HG02938 (cell line): ENCODE measurements around the gene DLG2.
"Not testable (repeated sequence)": the region's sequence is repeated elsewhere in the genome, so short reads cannot be mapped to it uniquely, and the experiment has no call there.

Source experiments
- ATAC-seq: cut with Tn5 transposase; IDR thresholded peaks from one replicate; pipeline ENCODE4 v1.9.1; 2021; ENCODE audit warnings: mild to moderate bottlenecking, moderate library complexity; ENCODE audit not compliant: unreplicated experiment

DLG2 gene

GRCh38 chr11:85045716-85046115 is 581.4 kb downstream of the DLG2 start:
- ATAC-seq, result no peak

GRCh38 chr11:85044911-85045310 is 582.2 kb downstream of the DLG2 start:
- no peak for ATAC-seq

DNA sequence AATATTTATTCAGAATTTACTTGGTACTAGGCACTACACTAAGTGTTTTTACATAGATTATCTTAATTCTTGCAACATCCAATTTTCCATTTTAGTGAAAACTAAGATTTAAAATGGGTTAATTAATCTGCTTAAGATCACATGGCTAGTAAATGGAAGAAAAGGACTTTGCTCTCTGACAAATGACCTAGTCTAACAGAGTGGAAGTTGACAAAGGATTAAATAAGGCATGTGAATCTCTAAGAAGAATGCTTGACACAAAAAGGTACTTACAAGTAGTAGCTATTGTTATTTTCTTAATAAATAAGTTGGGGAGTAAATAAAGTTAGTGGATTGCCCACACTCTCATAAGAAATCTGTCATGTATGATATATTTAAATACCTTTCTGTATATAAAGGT is 584.8 kb downstream of the DLG2 start:
- no peak for ATAC-seq

DNA sequence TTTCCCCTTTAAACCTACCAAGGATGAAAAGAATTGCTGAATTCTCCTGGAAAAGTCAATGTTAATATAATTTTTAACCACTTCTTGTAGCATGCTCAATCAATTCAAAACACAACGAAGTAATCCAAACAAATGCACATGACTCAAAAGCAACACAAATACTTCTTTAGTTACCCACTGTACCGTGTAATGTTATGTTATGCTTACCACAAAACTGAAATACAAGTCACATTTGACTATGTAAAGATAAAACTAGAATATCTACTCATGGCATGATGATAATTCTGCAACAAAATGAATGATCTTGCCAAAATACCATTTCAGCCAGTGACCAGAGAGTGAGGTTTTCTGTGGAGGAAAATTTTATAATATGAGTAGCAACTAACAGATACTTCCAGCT is 587.0 kb downstream of the DLG2 start:
- no peak for ATAC-seq

- ATAC-seq, result no peak
Measured at GRCh38 chr11:85029964-85030363, 597.2 kb downstream of the DLG2 start.

GRCh38 chr11:85028329-85029101 is 598.6 kb downstream of the DLG2 start:
- ATAC-seq, result no peak

- ATAC-seq, result no peak
Measured at GRCh38 chr11:85027346-85027745, 599.8 kb downstream of the DLG2 start.

- no peak for ATAC-seq
Measured at GRCh38 chr11:85021058-85021457, 606.1 kb downstream of the DLG2 start.

DNA sequence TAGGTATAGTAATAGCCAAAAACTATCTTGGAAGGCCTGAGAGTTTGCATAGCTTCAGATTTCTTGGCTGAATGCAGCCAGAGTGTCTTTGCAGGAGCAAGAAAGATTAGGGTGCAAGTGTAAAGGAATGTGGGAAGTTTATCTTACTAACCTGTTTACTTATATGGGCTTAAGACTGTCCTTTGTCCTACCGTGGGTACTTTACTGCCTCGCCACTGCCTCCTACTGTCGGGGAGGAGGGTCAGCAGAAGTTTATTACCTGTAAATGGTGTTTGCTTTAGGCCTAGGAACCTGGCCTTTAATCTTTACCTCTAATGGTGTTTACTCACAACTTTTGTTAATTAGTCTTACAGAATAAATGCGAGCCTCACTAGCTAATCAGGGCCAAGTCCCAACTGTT is 633.8 kb downstream of the DLG2 start:
- ATAC-seq, result no peak

DNA sequence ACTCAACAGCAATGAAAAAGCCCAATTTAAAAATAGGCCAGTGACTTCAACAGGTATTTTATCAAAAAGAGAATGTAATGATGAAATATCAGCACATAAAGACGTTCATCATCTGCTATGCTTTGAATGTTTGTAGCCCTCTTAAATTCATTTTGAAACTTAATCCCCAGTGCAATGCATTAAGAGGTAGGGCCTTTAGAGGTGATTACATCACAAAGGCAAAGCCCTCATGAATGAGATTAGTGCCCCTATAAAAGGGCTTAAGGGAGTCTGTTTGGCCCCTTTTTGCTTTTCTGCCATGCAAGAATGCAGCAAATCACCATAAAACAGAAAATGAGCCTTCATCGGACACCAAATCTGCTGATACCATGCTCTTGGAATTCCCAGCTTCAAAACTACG is 637.0 kb downstream of the DLG2 start:
- ATAC-seq, result no peak

GRCh38 chr11:84987686-84988187 is 639.4 kb downstream of the DLG2 start:
- ATAC-seq, result not testable (repeated sequence)

GRCh38 chr11:84981301-84981700 is 645.8 kb downstream of the DLG2 start:
- no peak for ATAC-seq

DNA sequence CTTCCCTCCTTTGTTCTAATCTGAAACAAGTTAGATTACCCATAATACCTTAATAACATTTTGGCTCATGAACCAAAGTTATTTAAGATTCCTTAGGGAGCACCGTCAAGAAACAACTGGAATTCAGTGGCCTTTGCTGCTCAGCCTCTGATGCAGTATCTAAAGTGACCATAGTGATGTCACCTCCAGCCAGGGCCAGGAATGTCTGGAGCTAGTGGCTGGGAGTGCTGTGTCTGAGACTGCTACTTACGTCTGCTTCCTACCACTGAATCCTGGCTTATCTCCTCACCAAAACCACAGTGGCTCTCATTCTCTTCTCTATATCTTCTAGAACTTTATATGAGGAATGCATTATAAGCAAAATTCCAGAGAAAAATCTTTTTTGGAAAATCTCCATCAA is 658.0 kb downstream of the DLG2 start:
- ATAC-seq, result no peak

DNA sequence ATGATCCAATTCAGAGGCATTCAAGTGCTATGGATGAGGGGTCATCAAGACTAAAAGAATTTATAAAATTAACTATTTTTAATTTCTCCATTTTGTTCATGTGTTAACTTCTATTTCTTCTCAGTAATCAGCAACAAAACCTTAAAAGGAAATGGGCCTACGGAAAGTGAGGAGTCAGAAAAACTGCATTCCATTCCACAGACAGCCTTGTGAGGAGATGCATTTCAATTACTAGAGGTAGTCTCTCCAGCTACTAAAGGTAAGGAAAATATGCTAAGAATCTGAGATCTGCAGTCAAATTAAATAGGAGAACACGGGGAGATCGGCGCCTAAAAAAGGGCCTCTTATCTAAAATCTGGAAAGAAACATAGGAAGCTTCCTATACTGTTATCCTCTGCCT is 661.7 kb downstream of the DLG2 start:
- no peak for ATAC-seq

DNA sequence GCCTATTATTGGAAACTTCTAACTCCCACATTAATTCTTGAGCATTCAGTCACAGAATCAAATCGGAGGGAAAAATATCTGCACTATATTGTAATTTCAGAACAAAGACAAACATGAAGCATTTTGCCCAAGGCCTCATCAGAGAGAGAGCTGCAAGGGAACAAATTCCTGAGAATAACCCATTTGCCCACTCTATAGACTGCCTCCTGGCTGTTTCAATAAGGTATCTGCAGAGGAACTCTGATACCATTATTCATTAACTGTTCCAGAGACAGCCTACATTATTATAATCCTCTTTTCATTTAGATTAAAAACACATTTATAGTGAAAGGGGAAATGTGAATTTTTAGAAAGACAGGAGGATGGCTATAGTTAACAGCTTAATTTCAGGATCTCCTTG is 663.9 kb downstream of the DLG2 start:
- ATAC-seq, result no peak

GRCh38 chr11:84962018-84962417 is 665.1 kb downstream of the DLG2 start:
- no peak for ATAC-seq

DNA sequence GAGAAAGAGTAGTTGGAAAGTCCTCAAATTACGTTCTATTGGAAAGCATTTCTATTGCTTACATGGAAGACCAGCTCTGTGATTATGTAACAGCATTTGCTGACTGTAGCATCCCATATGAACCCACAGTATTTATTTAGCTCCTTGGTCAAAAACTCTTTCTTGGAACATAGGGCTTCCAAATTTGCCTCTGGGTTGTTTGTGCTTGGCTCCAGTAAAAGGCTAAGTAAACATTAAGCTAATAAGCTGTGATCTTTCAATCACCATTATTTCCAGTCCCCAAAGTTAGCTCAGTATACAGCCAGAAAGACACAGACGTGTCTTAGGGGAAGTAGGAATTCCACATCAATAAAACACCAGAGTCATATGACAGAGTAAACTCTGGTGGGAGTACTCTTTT is 668.8 kb downstream of the DLG2 start:
- no peak for ATAC-seq

GRCh38 chr11:84950569-84951270 is 676.4 kb downstream of the DLG2 start:
- no peak for ATAC-seq

DNA sequence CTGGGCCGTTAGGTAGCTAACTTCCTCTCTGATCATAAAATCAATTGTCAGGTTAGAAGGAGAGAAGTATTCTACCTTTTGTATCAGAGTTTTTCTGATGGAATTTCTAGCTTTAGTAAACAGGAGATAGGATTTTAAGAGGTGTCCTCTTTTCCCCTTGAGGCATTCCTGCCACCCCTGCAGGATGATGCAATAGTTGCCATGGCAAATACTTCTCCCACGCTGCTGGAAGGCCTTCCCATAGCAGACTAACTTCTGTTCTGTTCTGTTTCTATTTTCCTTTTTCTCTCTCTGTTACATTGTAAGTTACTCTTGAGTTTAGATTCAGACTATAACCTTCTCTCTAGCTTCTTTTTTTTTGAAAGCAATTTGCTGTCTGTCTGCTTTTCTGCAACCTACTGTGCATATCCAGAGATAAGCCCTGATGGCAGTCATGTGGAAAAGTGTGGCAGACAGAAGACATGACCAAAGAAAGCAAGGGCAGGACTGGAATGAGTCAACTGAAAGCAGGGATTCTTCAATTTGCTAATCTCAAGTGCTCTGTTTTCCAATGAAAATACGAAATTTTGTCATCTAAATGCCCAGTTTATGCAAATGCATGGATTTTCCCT is 679.1 kb downstream of the DLG2 start:
- no peak for ATAC-seq

DNA sequence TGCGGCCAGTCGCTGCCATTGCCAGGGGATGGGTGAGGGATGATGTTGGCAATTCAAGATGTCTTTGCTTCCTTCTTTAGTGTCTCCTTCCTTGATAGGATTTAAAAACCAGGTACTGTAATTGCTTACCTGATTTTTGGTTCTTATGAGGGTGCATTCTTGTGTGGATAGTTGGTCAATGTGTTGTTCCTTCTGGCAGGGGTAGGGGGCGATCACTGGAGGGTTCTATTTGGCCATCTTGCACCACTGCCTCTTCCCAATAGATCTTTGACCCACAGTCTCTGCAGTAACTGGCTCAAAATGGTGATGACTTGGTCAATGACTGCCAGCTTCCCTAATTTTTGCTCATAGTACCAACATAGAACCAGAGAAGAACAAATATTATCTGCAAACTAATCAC is 680.1 kb downstream of the DLG2 start:
- no peak for ATAC-seq

GRCh38 chr11:84930863-84931262 is 696.3 kb downstream of the DLG2 start:
- ATAC-seq, result no peak

GRCh38 chr11:84929738-84930137 is 697.4 kb downstream of the DLG2 start:
- no peak for ATAC-seq
